ENCODE measurements around the gene CCDC57.

Gene CCDC57

GRCh38 chr17:82245134-82246039, 32.7 kb upstream of the CCDC57 start:
- DNase-seq = no peak

- DNase-seq = peak in 1 of 2 experiments; percentile 44
These were observed 31.9 kb upstream of the CCDC57 start for GRCh38 chr17:82244413-82245133.

GRCh38 chr17:82243648-82244412, 31.2 kb upstream of the CCDC57 start:
- DNase-seq = peak in 1 of 2 experiments; percentile 8

GRCh38 chr17:82242977-82243647, 30.5 kb upstream of the CCDC57 start:
- no peak for DNase-seq

GRCh38 chr17:82242698-82242976, 30.0 kb upstream of the CCDC57 start:
- DNase-seq = no peak

GRCh38 chr17:82241926-82242697, 29.5 kb upstream of the CCDC57 start:
- no peak for DNase-seq

- DNase-seq = peak; percentile 39 to 50
These were observed 28.7 kb upstream of the CCDC57 start for GRCh38 chr17:82241183-82241925.

GRCh38 chr17:82240506-82241182, 28.0 kb upstream of the CCDC57 start:
- DNase-seq = no peak

- DNase-seq = no peak
These were observed 27.4 kb upstream of the CCDC57 start for GRCh38 chr17:82239926-82240505.

- no peak for DNase-seq
These were observed 26.8 kb upstream of the CCDC57 start for GRCh38 chr17:82239401-82239925.

GRCh38 chr17:82238472-82239201, 26.0 kb upstream of the CCDC57 start:
- DNase-seq = peak in 1 of 2 experiments; percentile 14

GRCh38 chr17:82237746-82238471, 25.3 kb upstream of the CCDC57 start:
- DNase-seq = no peak

- no peak for DNase-seq
These were observed 24.6 kb upstream of the CCDC57 start for GRCh38 chr17:82237083-82237745.

GRCh38 chr17:82236142-82236971, 23.7 kb upstream of the CCDC57 start:
- peak in 1 of 2 experiments; percentile 31 for DNase-seq

GRCh38 chr17:82235775-82236141, 23.1 kb upstream of the CCDC57 start:
- no peak for DNase-seq

- DNase-seq = no peak
These were observed 22.6 kb upstream of the CCDC57 start for GRCh38 chr17:82235056-82235774.

Data from SW 1271 (cell line).